ENCODE results near the gene TFG.

GRCh38 chr3:100796556-100796955, 87.3 kb downstream of the TFG start:
- no peak for TF ChIP-seq POLR2A (IDR thresholded peaks at IDR 0.05; ENCODE audit: low read depth, low read length)
- TF ChIP-seq ELK1 (IDR thresholded peaks at IDR 0.05; ENCODE audit: borderline replicate concordance, low read depth, low read length), result no peak
- peak; percentile 44 for TF ChIP-seq CTCF (conservative IDR thresholded peaks at IDR 0.05; ENCODE audit: low read depth, low read length)
- no peak for TF ChIP-seq MAFK (IDR thresholded peaks at IDR 0.05; ENCODE audit: low read depth, low read length)
- no peak for TF ChIP-seq NFE2L2 (IDR thresholded peaks at IDR 0.05; ENCODE audit: low read depth, low read length)

All from IMR-90 (cell line).